Activated T-cell treated with anti-CD3 and anti-CD28 coated beads for 48 hours (primary cell): ENCODE measurements around the gene SELENON.

Experiments used
- DNase-seq: peaks from one replicate; pipeline ENCODE4 v3.0.0-alpha.2; 2020; ENCODE audit warnings: low read depth

The SELENON gene

GRCh38 chr1:25809929-25810328 is 9.9 kb downstream of the SELENON start:
- DNase-seq = no peak

GRCh38 chr1:25810341-25811299 is 10.6 kb downstream of the SELENON start:
- DNase-seq = peak; percentile 73

GRCh38 chr1:25811384-25812082 is 11.5 kb downstream of the SELENON start:
- no peak for DNase-seq

GRCh38 chr1:25813071-25813733 is 13.2 kb downstream of the SELENON start:
- no peak for DNase-seq

GRCh38 chr1:25813734-25814471 is 13.9 kb downstream of the SELENON start:
- DNase-seq = no peak

- DNase-seq = no peak
These were observed 14.6 kb downstream of the SELENON start for GRCh38 chr1:25814549-25815087.

- no peak for DNase-seq
These were observed 15.5 kb downstream of the SELENON start for GRCh38 chr1:25815208-25816111.

- DNase-seq = no peak
These were observed 16.2 kb downstream of the SELENON start for GRCh38 chr1:25816112-25816718.

GRCh38 chr1:25817840-25818501 is 18.0 kb downstream of the SELENON start:
- DNase-seq = no peak

- DNase-seq = no peak
These were observed 18.6 kb downstream of the SELENON start for GRCh38 chr1:25818569-25818968.

- peak; percentile 93 for DNase-seq
These were observed 19.7 kb downstream of the SELENON start, which contains the start of gene MTFR1L for GRCh38 chr1:25819491-25820246. Gene MTFR1L, plus strand, starts transcription at chr1:25819954. Its CDS starts 3,151 bp downstream, at chr1:25823105.

- peak; percentile 61 for DNase-seq
These were observed 20.5 kb downstream of the SELENON start for GRCh38 chr1:25820247-25821111.

GRCh38 chr1:25821112-25821476 is 21.1 kb downstream of the SELENON start:
- DNase-seq = no peak

GRCh38 chr1:25821630-25822091 is 21.7 kb downstream of the SELENON start:
- no peak for DNase-seq

- DNase-seq = no peak
These were observed 25.6 kb downstream of the SELENON start for GRCh38 chr1:25825605-25826004.

GRCh38 chr1:25826571-25826970 is 26.6 kb downstream of the SELENON start:
- DNase-seq = no peak

GRCh38 chr1:25828491-25828890 is 28.5 kb downstream of the SELENON start:
- no peak for DNase-seq

GRCh38 chr1:25829046-25829445 is 29.1 kb downstream of the SELENON start:
- DNase-seq = no peak
